H9 (cell line): ENCODE measurements around the gene TJAP1. TPM values are rescaled to one million over a fixed set of nuclear protein-coding genes. Genes with fewer than 3 reads are reported as not detected.

Experiments
- DNase-seq: peaks from one replicate; pipeline ENCODE4 v3.0.0-alpha.2; 2017
- H2AFZ ChIP-seq: one replicate; pipeline ENCODE4 v1.6.1; 2013; ENCODE audit warnings: mild to moderate bottlenecking, low read length, control low read depth, moderate library complexity
- H2AK5ac ChIP-seq: 2 replicates; pipeline ENCODE4 v1.6.1; 2013; ENCODE audit warnings: low read length, control low read depth, mixed read lengths; ENCODE audit not compliant: insufficient read length
- H2BK120ac ChIP-seq: one replicate; pipeline ENCODE4 v1.6.1; 2013; ENCODE audit warnings: low read depth, mild to moderate bottlenecking, low read length, control low read depth, inconsistent platforms; ENCODE audit not compliant: poor library complexity, severe bottlenecking
- H2BK12ac ChIP-seq: 2 replicates; pipeline ENCODE4 v1.6.1; 2013; ENCODE audit warnings: low read length, control low read depth, mixed read lengths, low read depth; ENCODE audit not compliant: insufficient read length
- H2BK15ac ChIP-seq: 2 replicates; pipeline ENCODE4 v1.6.1; 2013; ENCODE audit warnings: low read depth, low read length, control low read depth
- H2BK20ac ChIP-seq: one replicate; pipeline ENCODE4 v1.6.1; 2013; ENCODE audit warnings: low read depth, mild to moderate bottlenecking, low read length, control low read depth, inconsistent platforms; ENCODE audit not compliant: poor library complexity, severe bottlenecking
- H2BK5ac ChIP-seq: 2 replicates; pipeline ENCODE4 v1.6.1; 2013; ENCODE audit warnings: low read length, control low read depth, mixed read lengths; ENCODE audit not compliant: insufficient read length
- H3K14ac ChIP-seq: 2 replicates; pipeline ENCODE4 v1.6.1; 2013; ENCODE audit warnings: low read length, control low read depth; ENCODE audit not compliant: insufficient read depth
- H3K18ac ChIP-seq: 2 replicates; pipeline ENCODE4 v1.6.1; 2013; ENCODE audit warnings: low read depth, mild to moderate bottlenecking, mixed read lengths, low read length, control low read depth; ENCODE audit not compliant: insufficient read length
- H3K23ac ChIP-seq: 2 replicates; pipeline ENCODE4 v1.6.1; 2013; ENCODE audit warnings: low read length, control low read depth, mixed read lengths, low read depth; ENCODE audit not compliant: insufficient read length
- H3K23me2 ChIP-seq: 2 replicates; pipeline ENCODE4 v1.6.1; 2013; ENCODE audit warnings: low read depth, mild to moderate bottlenecking, mixed read lengths, low read length, control low read depth; ENCODE audit not compliant: insufficient read length, poor library complexity, severe bottlenecking
- H3K27ac ChIP-seq: 2 replicates; pipeline ENCODE4 v1.5.1; 2013; ENCODE audit warnings: low read length, control low read depth, mixed read lengths, low read depth; ENCODE audit not compliant: insufficient read length
- H3K27me3 ChIP-seq: 2 replicates; pipeline ENCODE4 v1.6.1; 2013; ENCODE audit warnings: low read length, control low read depth, inconsistent platforms; ENCODE audit not compliant: insufficient read depth
- H3K4ac ChIP-seq: 2 replicates; pipeline ENCODE4 v1.6.1; 2013; ENCODE audit warnings: low read depth, mild to moderate bottlenecking, control low read depth, inconsistent platforms, low read length, moderate library complexity
- H3K4me1 ChIP-seq: 2 replicates; pipeline ENCODE4 v1.6.1; 2013; ENCODE audit warnings: low read length, control low read depth, inconsistent platforms; ENCODE audit not compliant: insufficient read depth
- H3K4me2 ChIP-seq: 2 replicates; pipeline ENCODE4 v1.6.1; 2013; ENCODE audit warnings: low read length, control low read depth, mixed read lengths; ENCODE audit not compliant: insufficient read length, insufficient read depth
- H3K56ac ChIP-seq: 2 replicates; pipeline ENCODE4 v1.6.1; 2013; ENCODE audit warnings: low read depth, mild to moderate bottlenecking, mixed read lengths, low read length, control low read depth; ENCODE audit not compliant: insufficient read length
- H3K79me1 ChIP-seq: 2 replicates; pipeline ENCODE4 v1.6.1; 2013; ENCODE audit warnings: low read depth, mild to moderate bottlenecking, moderate library complexity, low read length, control low read depth, inconsistent platforms; ENCODE audit not compliant: insufficient read depth, poor library complexity, severe bottlenecking
- H3K79me2 ChIP-seq: 2 replicates; pipeline ENCODE4 v1.6.1; 2013; ENCODE audit warnings: low read length, control low read depth, inconsistent platforms; ENCODE audit not compliant: insufficient read depth
- H3K9ac ChIP-seq: 2 replicates; pipeline ENCODE4 v1.6.1; 2013; ENCODE audit warnings: low read length, control low read depth, mixed read lengths; ENCODE audit not compliant: insufficient read length; ENCODE audit errors: extremely low read depth
- H3K9me3 ChIP-seq: one replicate; pipeline ENCODE4 v1.6.1; 2013; ENCODE audit warnings: low read depth, low read length, inconsistent platforms; ENCODE audit not compliant: control insufficient read depth
- H3T11ph ChIP-seq: one replicate; pipeline ENCODE4 v1.6.1; 2013; ENCODE audit warnings: mild to moderate bottlenecking, low read length, control low read depth, inconsistent platforms
- H4K20me1 ChIP-seq: one replicate; pipeline ENCODE4 v1.6.1; 2013; ENCODE audit not compliant: control insufficient read depth, insufficient read length, insufficient read depth
- H4K5ac ChIP-seq: 2 replicates; pipeline ENCODE4 v1.6.1; 2013; ENCODE audit warnings: low read depth, mild to moderate bottlenecking, mixed read lengths, low read length, control low read depth; ENCODE audit not compliant: insufficient read length
- H4K8ac ChIP-seq: replicated peaks from 2 replicates; pipeline ENCODE4 v1.6.1; 2013; ENCODE audit warnings: low read length, control low read depth, mixed read lengths, low read depth; ENCODE audit not compliant: insufficient read length
- H4K91ac ChIP-seq: 2 replicates; pipeline ENCODE4 v1.6.1; 2013; ENCODE audit warnings: low read depth, mild to moderate bottlenecking, moderate library complexity, mixed read lengths, low read length, control low read depth; ENCODE audit not compliant: insufficient read length
- H3K27ac Mint-ChIP-seq, 3 experiments: 2 replicates in 2 of 3; 3 replicates in 1 of 3; pipeline ENCODE4 v1.8.0; 2020 to 2021; ENCODE audit warnings: mixed read lengths in 3 of 3, mild to moderate bottlenecking in 1 of 3, moderate library complexity in 1 of 3
- H3K27me3 Mint-ChIP-seq: 2 replicates; pipeline ENCODE4 v1.8.0; 2021; ENCODE audit warnings: low read depth, mild to moderate bottlenecking, moderate library complexity, mixed read lengths
- H3K36me3 Mint-ChIP-seq, 3 experiments: 2 replicates in 2 of 3; 3 replicates in 1 of 3; pipeline ENCODE4 v1.8.0; 2020 to 2021; ENCODE audit warnings: low read depth in 3 of 3, mixed read lengths in 3 of 3; ENCODE audit not compliant: insufficient read depth in 1 of 3
- H3K4me1 Mint-ChIP-seq, 2 experiments: 2 replicates each; pipeline ENCODE4 v1.8.0; 2020; ENCODE audit warnings: mixed read lengths in 2 of 2
- H3K4me3 Mint-ChIP-seq, 2 experiments: 2 replicates in 1 of 2; 3 replicates in 1 of 2; pipeline ENCODE4 v1.8.0; 2020 to 2021; ENCODE audit warnings: mild to moderate bottlenecking in 2 of 2, mixed read lengths in 2 of 2, moderate library complexity in 1 of 2
- H3K9me3 Mint-ChIP-seq, 2 experiments: 2 replicates in 1 of 2; 3 replicates in 1 of 2; pipeline ENCODE4 v1.8.0; 2020; ENCODE audit warnings: mild to moderate bottlenecking in 2 of 2, mixed read lengths in 2 of 2, moderate library complexity in 1 of 2
- WGBS: extraction: QIAGEN DNeasy Blood & Tissue Kit; methylation state at CpG from one replicate; pipeline ENCODE4 v1.1.7; 2013; ENCODE audit warnings: missing lambda C conversion rate, low lambda C conversion rate, mixed read lengths; ENCODE audit not compliant: insufficient read length; ENCODE audit errors: extremely low coverage; 5-methylcytosine and 5-hydroxymethylcytosine counted together
- total RNA-seq: library from RNA; stranded (reverse); gene quantifications from 2 replicates; pipeline ENCODE4 v1.2.1, GENCODE V29; 2021
- TF ChIP-seq, protein P1 (sequence below): fragments of 200-600 bp; sonication (generic); conservative IDR thresholded peaks from 3 replicates; pipeline ENCODE4 v1.8.0; 2021; ENCODE audit warnings: antibody characterized with exemption, mild to moderate bottlenecking

TJAP1 gene
- total RNA-seq, 1 experiment from 2014 or later = 45.1 TPM

DNA sequence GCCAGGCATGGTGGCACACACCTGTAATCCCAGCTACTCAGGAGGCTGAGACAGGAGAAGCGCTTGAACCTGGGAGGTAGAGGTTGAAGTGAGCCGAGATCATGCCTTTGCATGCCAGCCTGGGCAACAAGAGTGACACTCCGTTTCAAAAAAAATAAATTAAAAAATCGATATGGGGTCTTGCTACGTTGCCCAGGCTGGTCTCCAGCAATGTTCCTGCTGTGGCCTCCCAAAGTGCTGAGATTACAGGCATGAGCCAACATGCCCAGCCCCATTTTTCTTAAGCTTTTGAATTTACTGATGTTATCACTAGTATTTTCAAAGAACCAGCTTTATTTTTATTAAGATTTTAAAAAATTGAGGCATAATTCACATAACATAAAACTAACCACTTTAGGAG, 63.1 kb downstream of the TJAP1 start:
- no peak overlapping the region for H3K14ac ChIP-seq
- no peak overlapping the region for H2BK15ac ChIP-seq
- no peak overlapping the region for H3K27ac ChIP-seq
- H3K79me1 ChIP-seq = no peaks in the 10 kb centered on the region
- no peak overlapping the region for H2AFZ ChIP-seq
- no peak overlapping the region for H3K4ac ChIP-seq
- no peak overlapping the region for H3K4me2 ChIP-seq
- H3K56ac ChIP-seq = no peak overlapping the region
- no peak overlapping the region for H4K8ac ChIP-seq
- Mint-ChIP-seq H3K27ac (no peak overlapping the region), H3K27me3 (no peaks in the 10 kb centered on the region), H3K9me3 (no peaks in the 10 kb centered on the region), H3K36me3 (peaks cover 30 to 74% (median 58%) of the 10 kb centered on the region in 3 experiments; a peak in 6 of 7 replicates), H3K4me1 (no peaks in the 10 kb centered on the region), H3K4me3 (no peak overlapping the region)
- no peaks in the 10 kb centered on the region for H3K9me3 ChIP-seq
- no peaks in the 10 kb centered on the region for H3K27me3 ChIP-seq
- no peak overlapping the region for H3K9ac ChIP-seq
- no peak for DNase-seq
- no peaks in the 10 kb centered on the region for H3K79me2 ChIP-seq
- H4K91ac ChIP-seq = no peak overlapping the region
- no CpG with 5 or more reads among the region's 5 CpGs for WGBS
- H2AK5ac ChIP-seq = no peak overlapping the region
- H4K5ac ChIP-seq = no peak overlapping the region
- H2BK20ac ChIP-seq = no peak overlapping the region
- H2BK12ac ChIP-seq = no peak overlapping the region
- no peaks in the 10 kb centered on the region for H3K23me2 ChIP-seq
- TF ChIP-seq, protein P1, sequence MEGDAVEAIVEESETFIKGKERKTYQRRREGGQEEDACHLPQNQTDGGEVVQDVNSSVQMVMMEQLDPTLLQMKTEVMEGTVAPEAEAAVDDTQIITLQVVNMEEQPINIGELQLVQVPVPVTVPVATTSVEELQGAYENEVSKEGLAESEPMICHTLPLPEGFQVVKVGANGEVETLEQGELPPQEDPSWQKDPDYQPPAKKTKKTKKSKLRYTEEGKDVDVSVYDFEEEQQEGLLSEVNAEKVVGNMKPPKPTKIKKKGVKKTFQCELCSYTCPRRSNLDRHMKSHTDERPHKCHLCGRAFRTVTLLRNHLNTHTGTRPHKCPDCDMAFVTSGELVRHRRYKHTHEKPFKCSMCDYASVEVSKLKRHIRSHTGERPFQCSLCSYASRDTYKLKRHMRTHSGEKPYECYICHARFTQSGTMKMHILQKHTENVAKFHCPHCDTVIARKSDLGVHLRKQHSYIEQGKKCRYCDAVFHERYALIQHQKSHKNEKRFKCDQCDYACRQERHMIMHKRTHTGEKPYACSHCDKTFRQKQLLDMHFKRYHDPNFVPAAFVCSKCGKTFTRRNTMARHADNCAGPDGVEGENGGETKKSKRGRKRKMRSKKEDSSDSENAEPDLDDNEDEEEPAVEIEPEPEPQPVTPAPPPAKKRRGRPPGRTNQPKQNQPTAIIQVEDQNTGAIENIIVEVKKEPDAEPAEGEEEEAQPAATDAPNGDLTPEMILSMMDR = no peak
- H3K4me1 ChIP-seq = no peaks in the 10 kb centered on the region
- no peak overlapping the region for H3K23ac ChIP-seq
- H4K20me1 ChIP-seq = no peaks in the 10 kb centered on the region
- no peak overlapping the region for H2BK120ac ChIP-seq
- no peak overlapping the region for H2BK5ac ChIP-seq
- no peak overlapping the region for H3T11ph ChIP-seq
- H3K18ac ChIP-seq = no peak overlapping the region
